ENCODE data around the gene SFMBT2.

DNA sequence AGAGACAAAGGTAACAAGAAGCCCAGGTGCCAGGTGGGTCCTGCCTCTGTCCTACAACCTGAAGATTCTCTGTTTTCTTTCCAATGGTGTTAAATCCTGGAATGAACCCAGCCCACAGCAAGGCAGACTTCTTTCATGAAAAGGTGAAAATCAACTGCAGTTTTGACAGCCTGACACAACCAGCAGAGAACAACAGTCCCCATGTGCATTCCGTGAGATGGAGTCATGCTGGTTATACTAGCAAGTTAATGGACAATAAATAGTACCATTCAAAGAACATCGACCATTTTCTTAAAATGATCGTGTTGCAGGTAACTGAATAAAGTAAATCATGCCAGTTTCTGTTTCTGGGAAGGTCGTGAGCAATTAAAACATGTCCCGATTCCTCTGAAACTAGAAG, 131.5 kb downstream of the SFMBT2 start:
- TF ChIP-seq CHD2 (IDR thresholded peaks at IDR 0.05; ENCODE audit: low read depth, low read length) (no peak), EZH2 (conservative IDR thresholded peaks at IDR 0.05; ENCODE audit: low read depth, low read length) (no peak), GFI1 (CRISPR knock-in tag; IDR thresholded peaks at IDR 0.05; ENCODE audit: borderline replicate concordance) (no peak), ZNF670 (CRISPR knock-in tag; IDR thresholded peaks at IDR 0.05; ENCODE audit: borderline replicate concordance) (no peak), CENPT (CRISPR knock-in tag; IDR thresholded peaks at IDR 0.05; ENCODE audit: low read depth) (no peak), EP300 (IDR thresholded peaks at IDR 0.05; ENCODE audit: low read depth in 2 of 2, low read length in 2 of 2) (no peak), EP300 (CRISPR knock-in tag; IDR thresholded peaks at IDR 0.05; ENCODE audit: borderline replicate concordance) (no peak)
- TF ChIP-seq, protein P1, sequence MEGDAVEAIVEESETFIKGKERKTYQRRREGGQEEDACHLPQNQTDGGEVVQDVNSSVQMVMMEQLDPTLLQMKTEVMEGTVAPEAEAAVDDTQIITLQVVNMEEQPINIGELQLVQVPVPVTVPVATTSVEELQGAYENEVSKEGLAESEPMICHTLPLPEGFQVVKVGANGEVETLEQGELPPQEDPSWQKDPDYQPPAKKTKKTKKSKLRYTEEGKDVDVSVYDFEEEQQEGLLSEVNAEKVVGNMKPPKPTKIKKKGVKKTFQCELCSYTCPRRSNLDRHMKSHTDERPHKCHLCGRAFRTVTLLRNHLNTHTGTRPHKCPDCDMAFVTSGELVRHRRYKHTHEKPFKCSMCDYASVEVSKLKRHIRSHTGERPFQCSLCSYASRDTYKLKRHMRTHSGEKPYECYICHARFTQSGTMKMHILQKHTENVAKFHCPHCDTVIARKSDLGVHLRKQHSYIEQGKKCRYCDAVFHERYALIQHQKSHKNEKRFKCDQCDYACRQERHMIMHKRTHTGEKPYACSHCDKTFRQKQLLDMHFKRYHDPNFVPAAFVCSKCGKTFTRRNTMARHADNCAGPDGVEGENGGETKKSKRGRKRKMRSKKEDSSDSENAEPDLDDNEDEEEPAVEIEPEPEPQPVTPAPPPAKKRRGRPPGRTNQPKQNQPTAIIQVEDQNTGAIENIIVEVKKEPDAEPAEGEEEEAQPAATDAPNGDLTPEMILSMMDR (CRISPR knock-in tag; IDR thresholded peaks at IDR 0.05), result no peak
- TF ChIP-seq, protein P2, sequence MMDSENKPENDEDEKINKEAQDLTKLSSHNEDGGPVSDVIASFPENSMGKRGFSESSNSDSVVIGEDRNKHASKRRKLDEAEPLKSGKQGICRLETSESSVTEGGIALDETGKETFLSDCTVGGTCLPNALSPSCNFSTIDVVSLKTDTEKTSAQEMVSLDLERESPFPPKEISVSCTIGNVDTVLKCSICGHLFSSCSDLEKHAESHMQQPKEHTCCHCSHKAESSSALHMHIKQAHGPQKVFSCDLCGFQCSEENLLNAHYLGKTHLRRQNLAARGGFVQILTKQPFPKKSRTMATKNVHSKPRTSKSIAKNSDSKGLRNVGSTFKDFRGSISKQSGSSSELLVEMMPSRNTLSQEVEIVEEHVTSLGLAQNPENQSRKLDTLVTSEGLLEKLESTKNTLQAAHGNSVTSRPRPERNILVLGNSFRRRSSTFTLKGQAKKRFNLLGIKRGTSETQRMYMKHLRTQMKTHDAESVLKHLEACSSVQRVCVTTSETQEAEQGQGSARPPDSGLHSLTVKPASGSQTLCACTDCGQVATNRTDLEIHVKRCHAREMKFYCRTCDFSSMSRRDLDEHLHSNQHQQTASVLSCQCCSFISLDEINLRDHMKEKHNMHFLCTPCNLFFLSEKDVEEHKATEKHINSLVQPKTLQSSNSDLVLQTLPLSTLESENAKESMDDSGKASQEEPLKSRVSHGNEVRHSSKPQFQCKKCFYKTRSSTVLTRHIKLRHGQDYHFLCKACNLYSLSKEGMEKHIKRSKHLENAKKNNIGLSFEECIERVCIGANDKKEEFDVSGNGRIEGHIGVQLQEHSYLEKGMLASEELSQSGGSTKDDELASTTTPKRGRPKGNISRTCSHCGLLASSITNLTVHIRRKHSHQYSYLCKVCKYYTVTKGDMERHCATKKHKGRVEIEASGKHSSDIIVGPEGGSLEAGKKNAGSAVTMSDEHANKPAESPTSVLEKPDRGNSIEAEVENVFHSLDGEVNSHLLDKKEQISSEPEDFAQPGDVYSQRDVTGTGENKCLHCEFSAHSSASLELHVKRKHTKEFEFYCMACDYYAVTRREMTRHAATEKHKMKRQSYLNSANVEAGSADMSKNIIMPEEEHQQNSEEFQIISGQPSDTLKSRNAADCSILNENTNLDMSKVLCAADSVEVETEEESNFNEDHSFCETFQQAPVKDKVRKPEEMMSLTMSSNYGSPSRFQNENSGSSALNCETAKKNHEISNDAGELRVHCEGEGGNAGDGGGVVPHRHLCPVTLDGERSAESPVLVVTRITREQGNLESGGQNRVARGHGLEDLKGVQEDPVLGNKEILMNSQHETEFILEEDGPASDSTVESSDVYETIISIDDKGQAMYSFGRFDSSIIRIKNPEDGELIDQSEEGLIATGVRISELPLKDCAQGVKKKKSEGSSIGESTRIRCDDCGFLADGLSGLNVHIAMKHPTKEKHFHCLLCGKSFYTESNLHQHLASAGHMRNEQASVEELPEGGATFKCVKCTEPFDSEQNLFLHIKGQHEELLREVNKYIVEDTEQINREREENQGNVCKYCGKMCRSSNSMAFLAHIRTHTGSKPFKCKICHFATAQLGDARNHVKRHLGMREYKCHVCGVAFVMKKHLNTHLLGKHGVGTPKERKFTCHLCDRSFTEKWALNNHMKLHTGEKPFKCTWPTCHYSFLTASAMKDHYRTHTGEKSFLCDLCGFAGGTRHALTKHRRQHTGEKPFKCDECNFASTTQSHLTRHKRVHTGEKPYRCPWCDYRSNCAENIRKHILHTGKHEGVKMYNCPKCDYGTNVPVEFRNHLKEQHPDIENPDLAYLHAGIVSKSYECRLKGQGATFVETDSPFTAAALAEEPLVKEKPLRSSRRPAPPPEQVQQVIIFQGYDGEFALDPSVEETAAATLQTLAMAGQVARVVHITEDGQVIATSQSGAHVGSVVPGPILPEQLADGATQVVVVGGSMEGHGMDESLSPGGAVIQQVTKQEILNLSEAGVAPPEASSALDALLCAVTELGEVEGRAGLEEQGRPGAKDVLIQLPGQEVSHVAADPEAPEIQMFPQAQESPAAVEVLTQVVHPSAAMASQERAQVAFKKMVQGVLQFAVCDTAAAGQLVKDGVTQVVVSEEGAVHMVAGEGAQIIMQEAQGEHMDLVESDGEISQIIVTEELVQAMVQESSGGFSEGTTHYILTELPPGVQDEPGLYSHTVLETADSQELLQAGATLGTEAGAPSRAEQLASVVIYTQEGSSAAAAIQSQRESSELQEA (CRISPR knock-in tag; IDR thresholded peaks at IDR 0.05; ENCODE audit: not compliant biosample characterization), result no peak

Data from HepG2 (cell line).